A549 (cell line): ENCODE data around the gene APOC1. TPM values are rescaled to one million over a fixed set of nuclear protein-coding genes. Genes with fewer than 3 reads are reported as not detected.
A peak's percentile ranks its signal among the peaks of the same experiment; 100 is the strongest.

Source experiments
- ATAC-seq, 2 experiments: fragments of 200-7000 bp in 1 of 2; fragments of >200 bp in 1 of 2; cut with Nextera tagmentation in 1 of 2; cut with Tn5 transposase in 1 of 2; 3 replicates each; pipeline versions ENCODE4 v1.8.0 to v1.9.1; 2018 to 2020; ENCODE audit warnings: mild to moderate bottlenecking in 1 of 2, moderate library complexity in 1 of 2
- CTCF ChIA-PET: fragments of 300-600 bp; sonication (Branson Sonifier 250); formaldehyde crosslinking; extraction: SDS; loops from one replicate; lab custom pipeline; 2021; ENCODE audit warnings: antibody characterized with exemption, inconsistent platforms; lab: Yijun Ruan, JAX
- POLR2A ChIA-PET: fragments of 350-600 bp; formaldehyde crosslinking; extraction: SDS; loops from one replicate; lab custom pipeline; 2021; ENCODE audit warnings: antibody characterized with exemption, inconsistent platforms; lab: Yijun Ruan, JAX
- DNase-seq, 2 experiments: peaks; one replicate each; pipeline versions ENCODE4 v3.0.0 to v3.0.0-alpha.2; 2011 to 2016; ENCODE audit warnings: low read depth in 1 of 2, low spot score in 1 of 2
- FAIRE-seq: peaks from 2 replicates; lab custom pipeline; 2011; peaks lifted over from hg19 to GRCh38; lab: Jason Lieb, UNC
- H3K27ac ChIP-seq, 2 experiments: fragments of >200 bp; sonication (Bioruptor Twin); formaldehyde crosslinking; 3 replicates each; pipeline ENCODE4 v1.5.1; 2016 to 2017
- H3K4me1 ChIP-seq: fragments of >200 bp; sonication (Bioruptor Twin); formaldehyde crosslinking; 3 replicates; pipeline ENCODE4 v1.6.1; 2016
- H3K4me2 ChIP-seq: fragments of >200 bp; sonication (Bioruptor Twin); formaldehyde crosslinking; 3 replicates; pipeline ENCODE4 v1.6.1; 2016
- H3K4me3 ChIP-seq: fragments of >200 bp; sonication (Bioruptor Twin); formaldehyde crosslinking; 3 replicates; pipeline ENCODE4 v1.5.1; 2016
- H3K9me3 ChIP-seq: fragments of >200 bp; sonication (Bioruptor Twin); formaldehyde crosslinking; 3 replicates; pipeline ENCODE4 v1.6.1; 2016
- BHLHE40 ChIP-seq: IDR thresholded peaks from 2 replicates; pipeline ENCODE4 v1.6.1; 2012; ENCODE audit warnings: low read depth, low read length, inconsistent platforms
- CHD4 ChIP-seq: fragments of 200-600 bp; sonication (generic); IDR thresholded peaks from 2 replicates; pipeline ENCODE4 v1.6.1; 2016; ENCODE audit warnings: antibody characterized with exemption, mild to moderate bottlenecking, borderline replicate concordance
- FOSB ChIP-seq: fragments of 250-450 bp; sonication (Bioruptor Pico); IDR thresholded peaks from 2 replicates; pipeline ENCODE4 v1.5.0; 2020; ENCODE audit warnings: mild to moderate bottlenecking, moderate library complexity
- FOXS1 ChIP-seq: fragments of 250-450 bp; sonication (Bioruptor Pico); IDR thresholded peaks from 2 replicates; pipeline ENCODE4 v1.5.0; 2020; ENCODE audit warnings: mild to moderate bottlenecking, moderate library complexity
- GATA3 ChIP-seq: IDR thresholded peaks from 2 replicates; pipeline ENCODE4 v1.6.1; 2012; ENCODE audit warnings: borderline replicate concordance
- HES2 ChIP-seq: fragments of >200 bp; sonication (Bioruptor Twin); formaldehyde crosslinking; IDR thresholded peaks from 2 replicates; pipeline ENCODE4 v1.6.1; 2016
- HEYL ChIP-seq: fragments of 250-450 bp; sonication (Bioruptor Pico); IDR thresholded peaks from 2 replicates; pipeline ENCODE4 v1.8.0; 2021; ENCODE audit warnings: mild to moderate bottlenecking, moderate library complexity
- HMGXB4 ChIP-seq: fragments of 250-450 bp; sonication (Bioruptor Pico); IDR thresholded peaks from 2 replicates; pipeline ENCODE4 v1.5.0; 2021; ENCODE audit warnings: mild to moderate bottlenecking, moderate library complexity, borderline replicate concordance
- HOXB13 ChIP-seq: fragments of 250-450 bp; sonication (Bioruptor Pico); IDR thresholded peaks from 2 replicates; pipeline ENCODE4 v1.5.0; 2020; ENCODE audit warnings: low read depth, mild to moderate bottlenecking, moderate library complexity
- HOXB5 ChIP-seq: fragments of 250-450 bp; sonication (Bioruptor Pico); IDR thresholded peaks from 2 replicates; pipeline ENCODE4 v1.5.0; 2020; ENCODE audit warnings: mild to moderate bottlenecking, moderate library complexity
- MAX ChIP-seq: IDR thresholded peaks from 2 replicates; pipeline ENCODE4 v1.6.1; 2012
- NR3C1 ChIP-seq: fragments of >200 bp; sonication (Bioruptor Twin); formaldehyde crosslinking; IDR thresholded peaks from 3 replicates; pipeline ENCODE4 v1.6.1; 2017
- POLR2A ChIP-seq: IDR thresholded peaks from 2 replicates; pipeline ENCODE4 v1.6.1; 2012; ENCODE audit warnings: mild to moderate bottlenecking, low read length
- RFX5 ChIP-seq: fragments of 450-650 bp; IDR thresholded peaks from 2 replicates; pipeline ENCODE4 v1.7.1; 2014; ENCODE audit warnings: antibody characterized with exemption, mild to moderate bottlenecking, moderate library complexity
- RNF2 ChIP-seq: fragments of 200-600 bp; sonication (generic); IDR thresholded peaks from 2 replicates; pipeline ENCODE4 v1.6.1; 2016; ENCODE audit warnings: low read depth, mild to moderate bottlenecking, antibody characterized with exemption, moderate library complexity, borderline replicate concordance
- SREBF2 ChIP-seq: fragments of 450-650 bp; IDR thresholded peaks from 2 replicates; pipeline ENCODE4 v1.6.1; 2014; ENCODE audit warnings: mild to moderate bottlenecking, moderate library complexity
- ZFP36 ChIP-seq: fragments of 450-650 bp; IDR thresholded peaks from 2 replicates; pipeline ENCODE4 v1.6.1; 2014; ENCODE audit warnings: borderline replicate concordance; ENCODE audit not compliant: partially characterized antibody
- ZNF302 ChIP-seq: fragments of 250-450 bp; sonication (Bioruptor Pico); IDR thresholded peaks from 2 replicates; pipeline ENCODE4 v1.9.0; 2021; ENCODE audit warnings: inconsistent platforms, mild to moderate bottlenecking, moderate library complexity
- WGBS: methylation state at CpG from one replicate; pipeline ENCODE4 v1.1.6; 2017; ENCODE audit errors: missing lambda C conversion rate; 5-methylcytosine and 5-hydroxymethylcytosine counted together
- polyA plus RNA-seq, 4 experiments: library from polyadenylated mRNA; depleted of rRNA in 3 of 4; stranded (reverse); fragments of >200 nt; fragmentation: RNase III in 1 of 4; extraction: RNeasy Plus Mini Kit Qiagen cat#74134 plus additional on column Dnase treatment in 1 of 4; gene quantifications; 2 replicates in 3 of 4; 3 replicates in 1 of 4; pipeline ENCODE4 v1.2.3, GENCODE V29; 2011 to 2017

APOC1 gene
- polyA plus RNA-seq, 2 of the 4 experiments (the other 2 are of a cell fraction), result 88.7 to 196 TPM

- H3K4me2 ChIP-seq, result no peak overlapping the region
- no peaks in the 10 kb centered on the region for H3K9me3 ChIP-seq
- TF ChIP-seq HOXB13, result no peak
- TF ChIP-seq FOSB (CRISPR knock-in tag), result no peak
- TF ChIP-seq GATA3, result no peak
- TF ChIP-seq SREBF2, result no peak
- no peak for TF ChIP-seq HMGXB4 (CRISPR knock-in tag)
- no peak for TF ChIP-seq CHD4
- no peak for TF ChIP-seq FOXS1
- no peak for TF ChIP-seq HOXB5 (CRISPR knock-in tag)
- TF ChIP-seq NR3C1, result no peak
- no peak for TF ChIP-seq HES2
- TF ChIP-seq POLR2A, result no peak
- CTCF ChIA-PET, result interaction anchor here (0.7 to 4.5 kb wide), 13 partner anchors 8 to 584 kb away, joined by 3 to 38 read pairs (median 4); partner anchors contain the start of genes APOE and NECTIN2
- ATAC-seq (no peak), FAIRE-seq (no peak), DNase-seq (no peak)
- POLR2A ChIA-PET, result no interaction called here
- H3K4me1 ChIP-seq, result peaks cover 16% of the 10 kb centered on the region
- H3K27ac ChIP-seq, result no peak overlapping the region
- no peak overlapping the region for H3K4me3 ChIP-seq
- 75% methylated on average over 9 of the region's 9 CpGs for WGBS
Observed at GRCh38 chr19:44894946-44895345, 19.5 kb upstream of the APOC1 start.

- ATAC-seq, result no peak
- TF ChIP-seq MAX (no peak), ZNF302 (CRISPR knock-in tag) (no peak)
- FAIRE-seq, result no peak
- ChIA-PET CTCF (interaction anchor here (0.5 to 4.5 kb wide), 6 partner anchors 13 to 1155 kb away, joined by 3 to 22 read pairs (median 4); no protein-coding TSS in a partner anchor), POLR2A (interaction anchor here (0.7 kb wide), 2 partner anchors 46 to 504 kb away, joined by 3 to 7 read pairs; no protein-coding TSS in a partner anchor)
- Histone ChIP-seq H3K4me2 (no peak overlapping the region), H3K9me3 (no peaks in the 10 kb centered on the region), H3K27ac (no peak overlapping the region), H3K4me3 (no peak overlapping the region), H3K4me1 (peaks cover 7% of the 10 kb centered on the region)
- 93% methylated on average over 8 of the region's 8 CpGs for WGBS
- no peak for DNase-seq
Observed at GRCh38 chr19:44897835-44898234, 16.6 kb upstream of the APOC1 start.

- ATAC-seq, result no peak
- Histone ChIP-seq H3K27ac (no peak overlapping the region), H3K9me3 (no peaks in the 10 kb centered on the region), H3K4me1 (peaks cover 20% of the 10 kb centered on the region), H3K4me2 (no peak overlapping the region), H3K4me3 (no peak overlapping the region)
- WGBS, result 93% methylated on average over 19 of the region's 19 CpGs
- POLR2A ChIA-PET, result interaction anchor here (0.8 to 1.6 kb wide), 2 partner anchors 10 to 15 kb away, joined by 5 to 7 read pairs; partner anchors contain the start of gene TOMM40
- no peak for TF ChIP-seq RFX5
- no peak for TF ChIP-seq RNF2
- TF ChIP-seq GATA3, result no peak
- TF ChIP-seq BHLHE40, result no peak
- TF ChIP-seq ZFP36, result peak; percentile 14
- no peak for TF ChIP-seq HEYL
- no peak for TF ChIP-seq HES2
- FAIRE-seq, result no peak
- DNase-seq, result no peak
- CTCF ChIA-PET, result interaction anchor here (1.0 to 18.1 kb wide), 5 partner anchors 9 to 177 kb away, joined by 3 to 303 read pairs (median 8); partner anchors contain the start of gene CLPTM1
Observed at GRCh38 chr19:44900328-44901244, 13.8 kb upstream of the APOC1 start.
